Liver (tissue), 9 donors: ENCODE results near the gene ARHGEF26. TPM values are rescaled to one million over a fixed set of nuclear protein-coding genes. Genes with fewer than 3 reads are reported as not detected.

Experiments
- DNase-seq: peaks from one replicate; pipeline ENCODE4 v3.0.0-alpha.2; 2017; ENCODE audit warnings: low spot score
- H3K27ac ChIP-seq, 2 donors: one replicate each; pipeline ENCODE4 v1.7.0; 2013; ENCODE audit warnings: inconsistent platforms in 2 of 2, low read length in 2 of 2, control low read depth in 1 of 2, low read depth in 1 of 2, mild to moderate bottlenecking in 1 of 2
- H3K27me3 ChIP-seq, 4 donors: one replicate each; pipeline versions ENCODE4 v1.6.1 to v1.7.0; 2013; ENCODE audit warnings: low read length in 3 of 4, inconsistent platforms in 1 of 4, mild to moderate bottlenecking in 1 of 4, moderate library complexity in 1 of 4; ENCODE audit not compliant: control insufficient read depth in 4 of 4, insufficient read depth in 4 of 4
- H3K36me3 ChIP-seq, 4 donors: one replicate each; pipeline versions ENCODE4 v1.6.1 to v1.7.0; 2013; ENCODE audit warnings: low read length in 3 of 4, mild to moderate bottlenecking in 3 of 4, low read depth in 1 of 4, moderate library complexity in 1 of 4; ENCODE audit not compliant: control insufficient read depth in 4 of 4, insufficient read depth in 3 of 4
- H3K4me1 ChIP-seq, 4 donors: one replicate each; pipeline versions ENCODE4 v1.6.1 to v1.7.0; 2013; ENCODE audit warnings: low read length in 3 of 4, mild to moderate bottlenecking in 3 of 4, moderate library complexity in 1 of 4; ENCODE audit not compliant: control insufficient read depth in 4 of 4, insufficient read depth in 4 of 4
- H3K4me3 ChIP-seq, 3 donors: one replicate each; pipeline versions ENCODE4 v1.6.1 to v1.7.0; 2013; ENCODE audit warnings: low read length in 3 of 3, control low read depth in 1 of 3, low read depth in 1 of 3, mild to moderate bottlenecking in 1 of 3
- H3K9ac ChIP-seq, 2 donors: one replicate each; pipeline ENCODE4 v1.7.0; 2013; ENCODE audit warnings: low read length in 2 of 2, mild to moderate bottlenecking in 2 of 2, moderate library complexity in 2 of 2, control low read depth in 1 of 2, low read depth in 1 of 2
- H3K9me3 ChIP-seq, 4 donors: one replicate each; pipeline versions ENCODE4 v1.6.1 to v1.7.0; 2013; ENCODE audit warnings: low read length in 3 of 4; ENCODE audit not compliant: control insufficient read depth in 4 of 4
- ATF3 ChIP-seq: IDR thresholded peaks from 2 replicates; pipeline ENCODE4 v1.6.1; 2016; ENCODE audit warnings: antibody characterized with exemption
- CTCF ChIP-seq: fragments of 150-350 bp; IDR thresholded peaks from 2 replicates; pipeline ENCODE4 v1.5.1; 2017; ENCODE audit warnings: improper control_type of control experiment, low read depth, low read length; ENCODE audit not compliant: missing input control
- EGR1 ChIP-seq, 2 donors: IDR thresholded peaks; 2 replicates each; pipeline ENCODE4 v1.6.1; 2016 to 2018; ENCODE audit warnings: antibody characterized with exemption in 2 of 2, low read depth in 2 of 2
- FOXA1 ChIP-seq: IDR thresholded peaks from 2 replicates; pipeline ENCODE4 v1.6.1; 2016; ENCODE audit warnings: antibody characterized with exemption
- FOXA2 ChIP-seq: IDR thresholded peaks from 2 replicates; pipeline ENCODE4 v1.6.1; 2016; ENCODE audit warnings: antibody characterized with exemption
- GABPA ChIP-seq, 2 donors: IDR thresholded peaks in 1 of 2; conservative IDR thresholded peaks in 1 of 2; 2 replicates each; pipeline ENCODE4 v1.6.1; 2016; ENCODE audit warnings: antibody characterized with exemption in 2 of 2, mild to moderate bottlenecking in 1 of 2, moderate library complexity in 1 of 2
- HNF4A ChIP-seq, 2 donors: conservative IDR thresholded peaks; 2 replicates each; pipeline ENCODE4 v1.6.1; 2016; ENCODE audit warnings: antibody characterized with exemption in 2 of 2, mild to moderate bottlenecking in 2 of 2
- HNF4G ChIP-seq: IDR thresholded peaks from 2 replicates; pipeline ENCODE4 v1.6.1; 2016; ENCODE audit warnings: antibody characterized with exemption
- JUND ChIP-seq, 2 donors: IDR thresholded peaks; 2 replicates each; pipeline ENCODE4 v1.6.1; 2016; ENCODE audit warnings: antibody characterized with exemption in 2 of 2
- MAX ChIP-seq: IDR thresholded peaks from 2 replicates; pipeline ENCODE4 v1.6.1; 2016; ENCODE audit warnings: antibody characterized with exemption
- NR2F2 ChIP-seq: IDR thresholded peaks from 2 replicates; pipeline ENCODE4 v1.6.1; 2016; ENCODE audit warnings: antibody characterized with exemption
- RAD21 ChIP-seq, 2 donors: IDR thresholded peaks; 2 replicates each; pipeline ENCODE4 v1.6.1; 2016; ENCODE audit warnings: antibody characterized with exemption in 2 of 2, mild to moderate bottlenecking in 2 of 2
- REST ChIP-seq: IDR thresholded peaks from 2 replicates; pipeline ENCODE4 v1.6.1; 2016; ENCODE audit warnings: antibody characterized with exemption, mild to moderate bottlenecking
- RXRA ChIP-seq, 2 donors: IDR thresholded peaks; 2 replicates each; pipeline ENCODE4 v1.6.1; 2017 to 2018; ENCODE audit warnings: antibody characterized with exemption in 2 of 2, mild to moderate bottlenecking in 1 of 2
- SP1 ChIP-seq: IDR thresholded peaks from 2 replicates; pipeline ENCODE4 v1.6.1; 2018; ENCODE audit warnings: antibody characterized with exemption, mild to moderate bottlenecking
- TAF1 ChIP-seq: conservative IDR thresholded peaks from 2 replicates; pipeline ENCODE4 v1.6.1; 2016; ENCODE audit warnings: antibody characterized with exemption, mild to moderate bottlenecking
- YY1 ChIP-seq: IDR thresholded peaks from 2 replicates; pipeline ENCODE4 v1.6.1; 2016; ENCODE audit warnings: antibody characterized with exemption, mild to moderate bottlenecking
- WGBS: extraction: QIAGEN DNeasy Blood & Tissue Kit; methylation state at CpG from one replicate; pipeline ENCODE4 v1.1.7; 2013; 5-methylcytosine and 5-hydroxymethylcytosine counted together
- polyA plus RNA-seq, 2 donors: library from polyadenylated mRNA; stranded (reverse) in 1 of 2; unstranded in 1 of 2; fragments of 200-250 nt in 1 of 2; fragments of >200 nt in 1 of 2; fragmentation: Nextera tagmentation in 1 of 2; extraction: Ambion mirVana in 1 of 2; gene quantifications; one replicate each; pipeline versions ENCODE4 v1.2.1 to v1.2.3, GENCODE V29; 2013 to 2015
- total RNA-seq, 2 donors: library from RNA; depleted of rRNA; stranded (reverse); fragments of >200 nt; gene quantifications; one replicate each; pipeline ENCODE4 v1.2.3, GENCODE V29; 2014
- TF ChIP-seq, protein P1 (sequence below): IDR thresholded peaks from 2 replicates; pipeline ENCODE4 v1.6.1; 2016; ENCODE audit warnings: antibody characterized with exemption
- donor health status: healthy.
- donor health status: healthy.
- donor health status: healthy.
- donor health status: healthy.
- donor health status: healthy.

The ARHGEF26 gene
- total and polyA plus RNA-seq, 4 donors, result 1.4 to 27.9 (median 18.7) TPM

DNA sequence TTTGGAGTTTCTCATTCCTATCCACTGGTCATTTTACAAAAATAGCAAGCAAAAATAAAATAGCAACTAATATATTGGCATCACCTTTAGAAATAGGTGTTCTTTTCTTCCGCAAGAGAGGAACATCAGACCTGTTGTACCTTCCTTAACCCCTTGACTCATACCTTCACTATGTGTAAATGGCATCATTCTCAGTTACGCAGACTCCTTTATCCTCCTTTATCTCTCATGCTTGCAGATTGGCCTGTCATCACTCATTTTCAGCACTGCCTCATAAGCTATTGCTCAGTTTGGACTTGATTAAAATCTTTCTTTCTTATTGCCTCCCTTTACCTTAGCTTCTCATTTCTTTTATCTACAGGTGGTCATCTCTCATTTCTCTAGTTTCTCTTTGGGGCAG lies 21.4 kb downstream of the ARHGEF26 start:
- Histone ChIP-seq H3K27ac (no peak overlapping the region), H3K9ac (no peak overlapping the region), H3K27me3 (no peaks in the 10 kb centered on the region), H3K9me3 (no peaks in the 10 kb centered on the region), H3K4me1 (peaks cover 7 to 61% (median 48%) of the 10 kb centered on the region in 4 donors), H3K36me3 (peaks cover 0 to 6% (median 0%) of the 10 kb centered on the region in 4 donors), H3K4me3 (no peak overlapping the region)
- TF ChIP-seq FOXA1 (no peak), GABPA (IDR thresholded peaks at IDR 0.05 in 1 of 2, conservative IDR thresholded peaks at IDR 0.05 in 1 of 2) (no peak), MAX (no peak), REST (no peak), ATF3 (no peak), NR2F2 (no peak), RAD21 (IDR thresholded peaks at IDR 0.05) (no peak), CTCF (no peak), YY1 (no peak), EGR1 (IDR thresholded peaks at IDR 0.05; ENCODE audit: low read depth in 2 of 2) (no peak), SP1 (no peak), TAF1 (no peak), RXRA (IDR thresholded peaks at IDR 0.05) (no peak), HNF4G (no peak), JUND (IDR thresholded peaks at IDR 0.05) (no peak), FOXA2 (no peak), HNF4A (conservative IDR thresholded peaks at IDR 0.05) (no peak)
- TF ChIP-seq, protein P1, sequence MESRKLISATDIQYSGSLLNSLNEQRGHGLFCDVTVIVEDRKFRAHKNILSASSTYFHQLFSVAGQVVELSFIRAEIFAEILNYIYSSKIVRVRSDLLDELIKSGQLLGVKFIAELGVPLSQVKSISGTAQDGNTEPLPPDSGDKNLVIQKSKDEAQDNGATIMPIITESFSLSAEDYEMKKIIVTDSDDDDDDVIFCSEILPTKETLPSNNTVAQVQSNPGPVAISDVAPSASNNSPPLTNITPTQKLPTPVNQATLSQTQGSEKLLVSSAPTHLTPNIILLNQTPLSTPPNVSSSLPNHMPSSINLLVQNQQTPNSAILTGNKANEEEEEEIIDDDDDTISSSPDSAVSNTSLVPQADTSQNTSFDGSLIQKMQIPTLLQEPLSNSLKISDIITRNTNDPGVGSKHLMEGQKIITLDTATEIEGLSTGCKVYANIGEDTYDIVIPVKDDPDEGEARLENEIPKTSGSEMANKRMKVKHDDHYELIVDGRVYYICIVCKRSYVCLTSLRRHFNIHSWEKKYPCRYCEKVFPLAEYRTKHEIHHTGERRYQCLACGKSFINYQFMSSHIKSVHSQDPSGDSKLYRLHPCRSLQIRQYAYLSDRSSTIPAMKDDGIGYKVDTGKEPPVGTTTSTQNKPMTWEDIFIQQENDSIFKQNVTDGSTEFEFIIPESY, result no peak
- DNase-seq, result no peak
- WGBS, result 95% methylated on average over 2 of the region's 2 CpGs
